ENCODE results near the gene NR5A2.

DNA sequence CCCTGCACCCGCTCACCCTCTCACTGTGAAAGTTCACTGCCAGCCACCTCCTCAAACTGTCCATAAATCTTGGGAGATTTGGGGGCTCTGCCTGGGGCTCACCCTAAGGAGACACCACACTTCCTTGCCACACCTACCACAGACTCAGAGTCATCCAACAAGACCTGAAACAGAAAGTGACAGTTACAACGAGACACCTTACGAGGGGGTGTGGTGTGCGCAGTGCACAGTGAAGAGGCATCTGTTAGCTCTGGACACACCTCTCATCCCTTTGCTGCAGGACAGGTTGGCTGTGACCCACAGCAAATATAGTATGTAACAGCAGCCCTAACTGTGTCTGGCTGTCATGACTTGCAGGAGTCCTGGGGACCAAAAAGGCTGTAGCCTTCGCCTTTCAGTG lies 190.2 kb downstream of the NR5A2 start:
- TF ChIP-seq, protein P1, sequence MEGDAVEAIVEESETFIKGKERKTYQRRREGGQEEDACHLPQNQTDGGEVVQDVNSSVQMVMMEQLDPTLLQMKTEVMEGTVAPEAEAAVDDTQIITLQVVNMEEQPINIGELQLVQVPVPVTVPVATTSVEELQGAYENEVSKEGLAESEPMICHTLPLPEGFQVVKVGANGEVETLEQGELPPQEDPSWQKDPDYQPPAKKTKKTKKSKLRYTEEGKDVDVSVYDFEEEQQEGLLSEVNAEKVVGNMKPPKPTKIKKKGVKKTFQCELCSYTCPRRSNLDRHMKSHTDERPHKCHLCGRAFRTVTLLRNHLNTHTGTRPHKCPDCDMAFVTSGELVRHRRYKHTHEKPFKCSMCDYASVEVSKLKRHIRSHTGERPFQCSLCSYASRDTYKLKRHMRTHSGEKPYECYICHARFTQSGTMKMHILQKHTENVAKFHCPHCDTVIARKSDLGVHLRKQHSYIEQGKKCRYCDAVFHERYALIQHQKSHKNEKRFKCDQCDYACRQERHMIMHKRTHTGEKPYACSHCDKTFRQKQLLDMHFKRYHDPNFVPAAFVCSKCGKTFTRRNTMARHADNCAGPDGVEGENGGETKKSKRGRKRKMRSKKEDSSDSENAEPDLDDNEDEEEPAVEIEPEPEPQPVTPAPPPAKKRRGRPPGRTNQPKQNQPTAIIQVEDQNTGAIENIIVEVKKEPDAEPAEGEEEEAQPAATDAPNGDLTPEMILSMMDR (IDR thresholded peaks at IDR 0.05), result no peak
- no peak for TF ChIP-seq POLR2A (IDR thresholded peaks at IDR 0.05)

Data from body of pancreas (tissue), 4 donors.